ENCODE results near the gene PRRC2B. TPM values are rescaled to one million over a fixed set of nuclear protein-coding genes. Genes with fewer than 3 reads are reported as not detected.

PRRC2B gene
- total and polyA plus RNA-seq, 7 donors = 22.7 to 114 (median 63.6) TPM

DNA sequence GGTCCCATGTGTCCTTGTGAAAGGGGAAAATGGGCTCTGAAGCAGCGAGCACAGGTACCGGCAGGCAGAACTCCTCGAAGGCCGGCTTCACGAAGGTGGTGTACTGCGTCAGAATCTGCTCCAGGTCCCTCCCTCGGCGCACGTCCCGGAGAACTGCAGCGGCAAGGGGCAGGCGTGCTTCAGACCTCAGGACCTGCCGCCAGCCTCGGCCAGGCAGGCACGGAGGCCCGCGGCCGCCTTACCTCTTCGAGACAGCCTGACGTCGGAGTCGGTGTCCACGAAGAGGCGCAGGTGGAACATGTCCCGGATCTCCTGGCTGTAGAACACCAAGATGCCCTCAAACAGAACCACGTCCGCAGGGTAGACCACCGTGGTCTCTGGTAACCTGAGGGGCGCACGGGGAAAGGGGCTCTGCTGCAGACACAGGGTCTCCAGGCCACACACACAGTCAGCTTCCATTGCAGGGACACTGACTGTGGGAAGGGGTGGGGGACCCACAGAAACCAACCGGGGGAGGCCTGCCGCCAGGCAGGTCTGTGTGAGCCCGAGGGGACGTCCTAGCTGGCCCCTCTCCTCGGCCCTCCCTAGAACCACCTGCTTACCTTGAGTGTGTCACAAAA is 135.1 kb downstream of the PRRC2B start:
- H3K4me3 ChIP-seq = no peak overlapping the region
- H3K9me3 ChIP-seq = no peaks in the 10 kb centered on the region
- intact Hi-C loops (cut with DNase I) = no loop called here
- peaks cover 2 to 62% of the 10 kb centered on the region in 2 donors for H3K36me3 ChIP-seq (ENCODE audit: insufficient read depth in 1 of 2, low read depth in 1 of 2)
- peaks cover 12% of the 10 kb centered on the region for H3K4me1 ChIP-seq
- DNase-seq (no peak), ATAC-seq (no peak)
- no peaks in the 10 kb centered on the region for H3K27me3 ChIP-seq (ENCODE audit: insufficient read depth in 3 of 3, low read length in 2 of 3)
- 96% methylated on average over 35 of the region's 35 CpGs for WGBS, 3 donors
- no peak overlapping the region for H3K27ac ChIP-seq
- TF ChIP-seq, protein P1, sequence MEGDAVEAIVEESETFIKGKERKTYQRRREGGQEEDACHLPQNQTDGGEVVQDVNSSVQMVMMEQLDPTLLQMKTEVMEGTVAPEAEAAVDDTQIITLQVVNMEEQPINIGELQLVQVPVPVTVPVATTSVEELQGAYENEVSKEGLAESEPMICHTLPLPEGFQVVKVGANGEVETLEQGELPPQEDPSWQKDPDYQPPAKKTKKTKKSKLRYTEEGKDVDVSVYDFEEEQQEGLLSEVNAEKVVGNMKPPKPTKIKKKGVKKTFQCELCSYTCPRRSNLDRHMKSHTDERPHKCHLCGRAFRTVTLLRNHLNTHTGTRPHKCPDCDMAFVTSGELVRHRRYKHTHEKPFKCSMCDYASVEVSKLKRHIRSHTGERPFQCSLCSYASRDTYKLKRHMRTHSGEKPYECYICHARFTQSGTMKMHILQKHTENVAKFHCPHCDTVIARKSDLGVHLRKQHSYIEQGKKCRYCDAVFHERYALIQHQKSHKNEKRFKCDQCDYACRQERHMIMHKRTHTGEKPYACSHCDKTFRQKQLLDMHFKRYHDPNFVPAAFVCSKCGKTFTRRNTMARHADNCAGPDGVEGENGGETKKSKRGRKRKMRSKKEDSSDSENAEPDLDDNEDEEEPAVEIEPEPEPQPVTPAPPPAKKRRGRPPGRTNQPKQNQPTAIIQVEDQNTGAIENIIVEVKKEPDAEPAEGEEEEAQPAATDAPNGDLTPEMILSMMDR (IDR thresholded peaks at IDR 0.05) = no peak

DNA sequence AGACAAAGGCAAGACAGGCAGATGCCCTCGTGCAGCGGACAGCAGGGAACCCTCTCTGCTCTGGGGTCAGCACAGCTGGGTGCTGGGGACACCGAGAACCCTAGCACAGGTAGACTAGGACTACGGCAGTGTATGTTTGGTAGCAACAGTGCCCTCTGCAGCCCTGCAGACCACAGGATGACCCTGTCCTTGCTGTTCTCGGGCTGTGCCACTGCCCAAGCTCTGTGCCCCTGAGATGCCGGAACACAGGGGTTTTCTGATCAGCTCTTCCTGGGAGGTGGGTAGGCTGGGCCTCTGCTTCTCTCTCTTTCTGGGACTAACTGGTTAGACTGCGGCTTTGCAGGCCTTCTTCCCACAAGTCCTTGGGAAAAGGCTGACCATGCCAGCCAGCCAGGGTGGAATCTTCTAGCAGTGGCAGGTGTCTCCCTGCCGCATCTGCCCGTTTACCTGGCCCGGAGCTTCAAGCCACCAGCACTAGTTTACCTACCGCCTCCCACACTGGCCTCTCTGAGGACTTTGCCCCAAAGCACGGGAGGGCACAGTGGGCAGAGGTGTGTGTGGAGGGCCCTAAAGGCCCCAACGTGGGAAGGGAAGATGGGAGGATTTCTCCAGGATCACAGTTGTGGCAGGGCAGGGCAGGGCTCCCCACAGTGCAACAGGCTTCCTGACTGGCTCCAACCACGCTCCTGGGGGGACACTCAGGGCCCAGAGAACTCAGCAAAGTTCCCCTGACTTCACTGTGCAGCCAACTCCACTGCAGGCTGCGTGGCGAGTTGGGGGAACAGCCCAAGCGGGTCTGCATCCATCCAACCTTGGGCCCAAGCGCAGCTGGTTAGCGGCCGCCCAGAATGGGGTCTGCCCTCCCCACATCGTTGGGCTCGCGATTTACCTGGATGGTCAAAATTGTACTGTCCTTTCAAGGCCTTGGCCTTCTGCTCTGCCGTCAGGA is 136.0 kb downstream of the PRRC2B start:
- no peak for ATAC-seq
- peaks cover 12% of the 10 kb centered on the region for H3K4me1 ChIP-seq
- 61 to 69% (median 63%) methylated on average over 24 of the region's 24 CpGs for WGBS, 3 donors
- TF ChIP-seq, protein P1 (IDR thresholded peaks at IDR 0.05) = no peak
- H3K27ac ChIP-seq = peak overlapping the region; percentile 85
- peak overlapping the region; percentile 98 for H3K4me3 ChIP-seq
- H3K9me3 ChIP-seq = no peaks in the 10 kb centered on the region
- intact Hi-C loops (cut with DNase I) = no loop called here
- no peak for DNase-seq
- no peaks in the 10 kb centered on the region for H3K27me3 ChIP-seq (ENCODE audit: insufficient read depth in 3 of 3, low read length in 2 of 3)
- peaks cover 0 to 53% of the 10 kb centered on the region in 2 donors for H3K36me3 ChIP-seq (ENCODE audit: insufficient read depth in 1 of 2, low read depth in 1 of 2)

DNA sequence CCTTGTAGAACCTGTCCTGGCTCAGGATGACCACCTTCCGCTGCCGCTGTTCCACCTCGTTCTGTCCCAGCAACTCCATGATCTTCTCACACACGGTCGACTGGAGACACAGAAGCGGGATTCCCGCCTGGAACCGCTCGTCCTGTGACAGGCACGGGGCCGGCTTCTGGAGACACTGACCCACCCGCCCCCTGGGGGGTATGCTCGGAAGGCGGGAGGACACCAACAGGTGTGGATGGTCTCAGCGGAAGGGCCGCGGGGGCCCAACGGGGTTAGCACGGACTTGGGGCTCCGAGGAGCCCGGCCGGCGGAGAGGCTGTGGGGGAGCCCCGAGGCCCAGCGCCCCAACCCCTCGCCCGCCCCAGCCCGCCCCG is 136.6 kb downstream of the PRRC2B start:
- Histone ChIP-seq H3K4me3 (peak overlapping the region; percentile 98), H3K27me3 (ENCODE audit: insufficient read depth in 3 of 3, low read length in 2 of 3) (no peaks in the 10 kb centered on the region), H3K4me1 (peaks cover 12% of the 10 kb centered on the region), H3K27ac (peak overlapping the region; percentile 85), H3K9me3 (no peaks in the 10 kb centered on the region), H3K36me3 (ENCODE audit: insufficient read depth in 1 of 2, low read depth in 1 of 2) (peaks cover 0 to 46% of the 10 kb centered on the region in 2 donors)
- WGBS, 3 donors = 3 to 4% (median 4%) methylated on average over 18 to 29 of the region's 29 CpGs
- ATAC-seq = peak in 3 of 4 donors; percentile 12 to 21 (median 17)
- intact Hi-C loops (cut with DNase I) = no loop called here
- peak; percentile 32 to 68 for DNase-seq
- TF ChIP-seq, protein P1 (IDR thresholded peaks at IDR 0.05) = no peak

DNA sequence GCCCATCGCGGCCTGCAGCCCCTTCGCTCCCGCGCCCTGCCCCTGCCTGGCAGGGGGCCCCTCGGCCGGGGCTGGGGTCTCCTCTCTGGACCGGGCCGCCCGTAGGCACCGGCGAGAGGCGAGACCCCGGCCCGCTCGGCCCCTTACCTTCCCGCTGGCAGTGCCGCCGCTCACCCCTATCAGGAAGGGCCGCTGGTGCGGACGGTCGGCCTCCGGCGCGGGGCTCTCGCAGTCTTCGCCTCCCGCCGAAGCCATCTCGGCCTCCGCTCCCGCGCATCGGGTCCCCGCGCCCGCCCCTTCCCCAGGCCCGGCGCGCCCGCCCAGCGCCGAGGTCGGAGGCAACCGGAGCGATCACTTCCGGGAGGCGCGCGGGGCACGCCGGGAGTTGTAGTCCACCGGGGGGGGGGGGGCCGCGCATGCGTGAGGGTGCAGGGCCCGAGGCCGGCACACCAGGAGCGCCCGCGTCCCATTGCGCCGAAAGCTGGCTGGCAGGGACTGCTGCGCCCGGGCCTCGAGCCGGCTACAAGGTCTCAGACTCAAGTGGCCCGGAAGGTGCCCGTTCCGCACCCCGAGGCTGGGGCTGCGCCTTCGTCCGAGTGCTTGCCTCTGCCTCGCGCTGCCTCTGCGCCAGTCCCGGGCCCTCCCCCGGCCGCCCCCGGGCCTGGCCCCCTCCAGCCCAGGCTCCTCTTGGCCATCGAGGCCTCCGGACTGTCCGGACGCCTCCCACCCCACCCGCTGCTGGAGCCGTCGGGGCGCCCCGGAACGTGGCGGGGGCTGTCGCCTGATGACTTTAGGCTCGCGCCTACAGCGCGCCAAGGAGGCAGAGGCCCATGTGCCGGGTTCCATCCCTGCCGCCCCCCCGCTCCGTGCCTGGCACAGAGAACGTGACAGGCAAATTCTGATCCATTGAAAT is 137.3 kb downstream of the PRRC2B start, which contains the start of gene UCK1:
Gene UCK1, minus strand, starts transcription at position 344 of the 913 bp plus-strand sequence. Its CDS starts 89 bp downstream, at position 255.
- DNase-seq (peak; percentile 85 to 91), ATAC-seq (peak; percentile 97 to 98 (median 97))
- Histone ChIP-seq H3K27ac (peak within 1 kb of the TSS; percentile 85), H3K4me3 (peak within 1 kb of the TSS; percentile 98), H3K36me3 (ENCODE audit: insufficient read depth in 1 of 2, low read depth in 1 of 2) (peaks cover 0 to 41% of the 10 kb centered on the region in 2 donors), H3K4me1 (peaks cover 12% of the 10 kb centered on the region), H3K9me3 (no peaks in the 10 kb centered on the region), H3K27me3 (ENCODE audit: insufficient read depth in 3 of 3, low read length in 2 of 3) (no peaks in the 10 kb centered on the region)
- WGBS, 3 donors = 2 to 8% (median 6%) methylated on average over 23 to 103 of the region's 103 CpGs
- intact Hi-C loops (cut with DNase I) = no loop called here
- TF ChIP-seq, protein P1 (IDR thresholded peaks at IDR 0.05) = no peak
